Progenitor cell of endocrine pancreas (in vitro differentiated cells): ENCODE results near the gene STON1. TPM values are rescaled to one million over a fixed set of nuclear protein-coding genes. Genes with fewer than 3 reads are reported as not detected.
A peak's percentile ranks its signal among the peaks of the same experiment; 100 is the strongest.

ENCODE experiments used
- DNase-seq: peaks from one replicate; pipeline ENCODE4 v3.0.0; 2021; ENCODE audit warnings: low spot score; ENCODE audit not compliant: unreplicated experiment
- H3K27ac Mint-ChIP-seq: 2 replicates; pipeline ENCODE4 v1.8.0; 2021; ENCODE audit warnings: mild to moderate bottlenecking, moderate library complexity, mixed read lengths
- H3K27me3 Mint-ChIP-seq: 2 replicates; pipeline ENCODE4 v1.8.0; 2021; ENCODE audit warnings: mixed read lengths
- H3K36me3 Mint-ChIP-seq: 2 replicates; pipeline ENCODE4 v1.8.0; 2022; ENCODE audit warnings: mixed read lengths; ENCODE audit not compliant: insufficient read depth
- H3K4me1 Mint-ChIP-seq: 2 replicates; pipeline ENCODE4 v1.8.0; 2021; ENCODE audit warnings: low read depth, mixed read lengths
- H3K4me3 Mint-ChIP-seq: 2 replicates; pipeline ENCODE4 v1.8.0; 2021; ENCODE audit warnings: low read depth, mild to moderate bottlenecking, moderate library complexity, mixed read lengths
- H3K9me3 Mint-ChIP-seq: 2 replicates; pipeline ENCODE4 v1.8.0; 2021; ENCODE audit warnings: low read depth, mixed read lengths
- CTCF ChIP-seq: fragments of 200-600 bp; sonication (generic); IDR thresholded peaks from one replicate; pipeline ENCODE4 v1.5.0; 2021; ENCODE audit warnings: antibody characterized with exemption, mild to moderate bottlenecking; ENCODE audit not compliant: unreplicated experiment
- long read RNA-seq: library from polyadenylated mRNA; unstranded; transcript quantifications from one replicate; pipeline ENCODE4 v2.0.0, GENCODE V29; 2020
- total RNA-seq: library from RNA; stranded (reverse); gene quantifications from 2 replicates; pipeline ENCODE4 v1.2.1, GENCODE V29; 2021

STON1 gene, protein sequence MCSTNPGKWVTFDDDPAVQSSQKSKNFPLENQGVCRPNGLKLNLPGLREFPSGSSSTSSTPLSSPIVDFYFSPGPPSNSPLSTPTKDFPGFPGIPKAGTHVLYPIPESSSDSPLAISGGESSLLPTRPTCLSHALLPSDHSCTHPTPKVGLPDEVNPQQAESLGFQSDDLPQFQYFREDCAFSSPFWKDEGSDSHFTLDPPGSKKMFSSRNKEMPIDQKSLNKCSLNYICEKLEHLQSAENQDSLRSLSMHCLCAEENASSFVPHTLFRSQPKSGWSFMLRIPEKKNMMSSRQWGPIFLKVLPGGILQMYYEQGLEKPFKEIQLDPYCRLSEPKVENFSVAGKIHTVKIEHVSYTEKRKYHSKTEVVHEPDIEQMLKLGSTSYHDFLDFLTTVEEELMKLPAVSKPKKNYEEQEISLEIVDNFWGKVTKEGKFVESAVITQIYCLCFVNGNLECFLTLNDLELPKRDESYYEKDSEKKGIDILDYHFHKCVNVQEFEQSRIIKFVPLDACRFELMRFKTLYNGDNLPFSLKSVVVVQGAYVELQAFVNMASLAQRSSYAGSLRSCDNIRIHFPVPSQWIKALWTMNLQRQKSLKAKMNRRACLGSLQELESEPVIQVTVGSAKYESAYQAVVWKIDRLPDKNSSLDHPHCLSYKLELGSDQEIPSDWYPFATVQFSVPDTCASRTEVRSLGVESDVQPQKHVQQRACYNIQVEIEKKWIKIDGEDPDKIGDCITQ
- total RNA-seq: 8.2 and 8.6 TPM in 2 replicates
- long read RNA-seq, full-length matches to known transcripts: 1 of 2 reads
- long read RNA-seq, partial matches to known transcripts: 0 of 2 reads
- long read RNA-seq, other reads (novel, unspliced or antisense): 1 of 2 reads

- Mint-ChIP-seq H3K9me3 (no peaks in the 10 kb centered on the region), H3K27ac (peak within 1 kb of the TSS; percentile 86)
These were observed at the start of gene STON1 for GRCh38 chr2:48530033-48530811. STON1 (plus strand) TSS chr2:48530154; CDS start chr2:48580634, 50,480 bp downstream.

GRCh38 chr2:48480526-48480925, 49.4 kb upstream of the STON1 start:
- DNase-seq: no peak
- Mint-ChIP-seq H3K9me3 (no peaks in the 10 kb centered on the region), H3K4me3 (no peak overlapping the region), H3K4me1 (peaks cover 22% of the 10 kb centered on the region), H3K36me3 (peaks cover 16% of the 10 kb centered on the region), H3K27me3 (no peaks in the 10 kb centered on the region), H3K27ac (peak overlapping the region; percentile 83)
- TF ChIP-seq CTCF: no peak

More at GRCh38 chr2:48530033-48530811, at the start of gene STON1:
- Mint-ChIP-seq H3K36me3 (no peaks in the 10 kb centered on the region), H3K4me3 (peak within 1 kb of the TSS; percentile 86), H3K27me3 (peaks cover 4% of the 10 kb centered on the region), H3K4me1 (peaks cover 15% of the 10 kb centered on the region)
- TF ChIP-seq CTCF: peak; percentile 38
- peak; percentile 14 for DNase-seq

- H3K4me1 Mint-ChIP-seq: peaks cover 22% of the 10 kb centered on the region
- H3K27ac Mint-ChIP-seq: no peak overlapping the region
- peaks cover 20% of the 10 kb centered on the region for H3K36me3 Mint-ChIP-seq
- TF ChIP-seq CTCF: no peak
- no peaks in the 10 kb centered on the region for H3K27me3 Mint-ChIP-seq
- H3K9me3 Mint-ChIP-seq: no peaks in the 10 kb centered on the region
- DNase-seq: no peak
- H3K4me3 Mint-ChIP-seq: no peak overlapping the region
These were observed 47.6 kb upstream of the STON1 start for GRCh38 chr2:48482313-48482712.

- Mint-ChIP-seq H3K9me3 (no peaks in the 10 kb centered on the region), H3K27ac (no peak overlapping the region), H3K4me3 (no peak overlapping the region), H3K27me3 (no peaks in the 10 kb centered on the region), H3K4me1 (peaks cover 22% of the 10 kb centered on the region), H3K36me3 (peaks cover 16% of the 10 kb centered on the region)
- TF ChIP-seq CTCF: no peak
- DNase-seq: no peak
These were observed 47.2 kb upstream of the STON1 start for GRCh38 chr2:48482769-48483168.

DNA sequence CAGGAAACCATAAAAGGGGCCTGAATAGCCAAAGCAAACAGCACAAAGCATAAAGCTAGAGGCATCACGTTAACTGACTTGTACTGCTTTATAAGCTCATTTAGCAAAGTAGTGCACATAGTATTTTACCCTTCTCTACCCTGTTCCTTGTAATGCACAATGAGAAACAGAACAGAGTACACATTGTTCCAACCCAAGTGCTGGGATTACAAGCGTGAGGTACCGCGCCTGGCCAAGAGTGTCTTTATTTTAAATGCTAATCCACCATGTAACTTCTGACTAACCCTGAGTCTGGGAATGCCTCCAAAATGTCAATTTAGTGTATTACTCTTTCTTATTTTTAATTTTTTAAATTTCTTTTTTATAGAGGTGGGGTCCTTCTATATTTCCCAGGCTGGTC, 46.4 kb upstream of the STON1 start:
- H3K27me3 Mint-ChIP-seq: no peaks in the 10 kb centered on the region
- DNase-seq: no peak
- H3K9me3 Mint-ChIP-seq: no peaks in the 10 kb centered on the region
- H3K4me3 Mint-ChIP-seq: no peak overlapping the region
- no peak overlapping the region for H3K27ac Mint-ChIP-seq
- H3K36me3 Mint-ChIP-seq: peaks cover 12% of the 10 kb centered on the region
- H3K4me1 Mint-ChIP-seq: peaks cover 20% of the 10 kb centered on the region
- TF ChIP-seq CTCF: no peak
